MM.1S (cell line): ENCODE measurements around the gene UPK2.
"Not testable (repeated sequence)": the region's sequence is repeated elsewhere in the genome, so short reads cannot be mapped to it uniquely, and the experiment has no call there.

ENCODE experiments used
- DNase-seq: peaks from one replicate; pipeline ENCODE4 v3.0.0-alpha.2; 2015
- H2AFZ ChIP-seq: fragments of 300-600 bp; sonication (generic); 2 replicates; pipeline ENCODE4 v1.6.0; 2016; ENCODE audit warnings: antibody characterized with exemption, low read length
- H3F3A ChIP-seq: fragments of 300-600 bp; sonication (generic); 2 replicates; pipeline ENCODE4 v1.6.1; 2016; ENCODE audit warnings: mild to moderate bottlenecking, antibody characterized with exemption, low read length, moderate library complexity, mixed read lengths; ENCODE audit not compliant: insufficient read depth
- H3K27ac ChIP-seq: fragments of 300-600 bp; sonication (generic); 2 replicates; pipeline ENCODE4 v1.5.1; 2016; ENCODE audit warnings: mild to moderate bottlenecking, low read length
- H3K27me3 ChIP-seq: fragments of 300-600 bp; sonication (generic); replicated peaks from 2 replicates; pipeline ENCODE4 v1.6.0; 2016; ENCODE audit warnings: low read length; ENCODE audit not compliant: insufficient read depth
- H3K36me3 ChIP-seq: fragments of 300-600 bp; sonication (generic); replicated peaks from 2 replicates; pipeline ENCODE4 v1.6.1; 2016; ENCODE audit warnings: mild to moderate bottlenecking, low read length, mixed read lengths; ENCODE audit not compliant: insufficient read depth
- H3K4me1 ChIP-seq: fragments of 300-600 bp; sonication (generic); 2 replicates; pipeline ENCODE4 v1.6.1; 2016; ENCODE audit warnings: low read length, mixed read lengths
- H3K4me2 ChIP-seq: fragments of 300-600 bp; sonication (generic); 2 replicates; pipeline ENCODE4 v1.6.0; 2016; ENCODE audit warnings: low read depth, low read length
- H3K4me3 ChIP-seq: fragments of 300-600 bp; sonication (generic); 2 replicates; pipeline ENCODE4 v1.5.1; 2016; ENCODE audit warnings: low read length, mixed read lengths
- H3K79me2 ChIP-seq: fragments of 300-600 bp; sonication (generic); 2 replicates; pipeline ENCODE4 v1.6.1; 2016; ENCODE audit warnings: mixed run types, low read length, mixed read lengths
- H3K9ac ChIP-seq: fragments of 300-600 bp; sonication (generic); 2 replicates; pipeline ENCODE4 v1.6.1; 2016; ENCODE audit warnings: low read length, mixed read lengths
- H3K9me2 ChIP-seq: fragments of 300-600 bp; sonication (generic); replicated peaks from 2 replicates; pipeline ENCODE4 v1.6.1; 2016; ENCODE audit warnings: mild to moderate bottlenecking, low read length, mixed read lengths; ENCODE audit not compliant: insufficient read depth
- H3K9me3 ChIP-seq: fragments of 300-600 bp; sonication (generic); replicated peaks from 2 replicates; pipeline ENCODE4 v1.6.1; 2016; ENCODE audit warnings: mild to moderate bottlenecking, low read length, mixed read lengths; ENCODE audit not compliant: insufficient read depth
- H4K20me1 ChIP-seq: fragments of 300-600 bp; sonication (generic); 2 replicates; pipeline ENCODE4 v1.6.1; 2016; ENCODE audit warnings: mild to moderate bottlenecking, low read length, moderate library complexity, mixed read lengths; ENCODE audit not compliant: insufficient read depth
- EZH2 ChIP-seq: fragments of 300-600 bp; sonication (generic); optimal IDR thresholded peaks from 2 replicates; pipeline ENCODE3; 2017; ENCODE audit warnings: low read depth, mild to moderate bottlenecking, antibody characterized with exemption, low read length, mixed read lengths
- EZH2phosphoT487 ChIP-seq: fragments of 300-600 bp; sonication (generic); IDR thresholded peaks from 2 replicates; pipeline ENCODE4 v1.6.1; 2018; ENCODE audit warnings: antibody characterized with exemption, low read length
- TF ChIP-seq, protein P1 (sequence below): fragments of 300-600 bp; sonication (generic); IDR thresholded peaks from 2 replicates; pipeline ENCODE4 v1.5.1; 2016; ENCODE audit warnings: antibody characterized with exemption, low read length, mixed read lengths

Gene UPK2

DNA sequence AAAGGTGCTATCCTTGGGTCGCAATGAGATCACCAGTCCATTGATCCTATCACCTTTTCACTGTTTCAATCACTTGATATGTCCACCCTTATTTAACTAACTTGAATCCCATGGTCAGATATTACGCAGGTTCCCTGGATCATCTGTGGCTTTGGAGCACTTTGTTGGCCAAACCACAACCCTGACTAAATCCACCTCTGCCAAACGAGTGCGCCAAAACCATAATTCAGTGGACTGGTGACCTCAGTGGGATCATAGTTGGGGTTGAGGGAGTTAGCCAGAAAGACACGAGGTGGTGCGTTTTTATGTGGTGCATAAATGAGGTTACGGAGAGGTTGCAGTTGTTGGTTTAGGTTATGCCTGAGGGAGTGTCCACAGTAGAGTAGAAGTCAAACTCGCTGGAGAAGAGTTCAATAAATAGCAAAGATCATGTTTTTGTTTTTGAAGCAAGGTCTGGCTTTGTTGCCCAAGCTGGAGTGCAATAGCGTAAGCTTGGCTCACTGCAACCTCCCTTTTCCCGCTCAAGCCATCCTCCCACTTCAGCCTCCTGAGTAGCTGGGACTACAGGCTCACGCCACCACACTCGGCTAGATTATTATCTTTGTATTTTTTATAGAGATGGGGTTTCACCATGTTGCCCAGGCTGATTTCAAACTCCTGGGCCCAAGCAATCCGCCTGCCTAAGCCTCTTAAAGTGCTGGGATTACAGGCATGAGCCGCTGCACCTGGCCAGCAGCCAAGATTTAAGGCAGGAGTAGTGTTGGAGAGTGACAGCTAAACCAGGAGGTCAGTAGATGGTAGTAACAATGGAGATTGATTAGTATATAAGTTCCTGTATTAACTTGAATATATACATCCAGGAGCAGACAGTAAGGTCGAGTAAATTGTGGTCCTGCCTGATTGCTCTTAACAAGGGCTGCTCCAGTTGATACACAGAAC, 19.9 kb downstream of the UPK2 start:
- H3K4me1 ChIP-seq, result no peaks in the 10 kb centered on the region
- no peak overlapping the region for H3K4me2 ChIP-seq
- no peaks in the 10 kb centered on the region for H3K9me3 ChIP-seq
- no peak for DNase-seq
- no peaks in the 10 kb centered on the region for H3F3A ChIP-seq
- H3K27me3 ChIP-seq, result no peaks in the 10 kb centered on the region
- no peaks in the 10 kb centered on the region for H4K20me1 ChIP-seq
- no peaks in the 10 kb centered on the region for H3K79me2 ChIP-seq
- TF ChIP-seq EZH2, result no peak
- TF ChIP-seq EZH2phosphoT487, result no peak
- TF ChIP-seq, protein P1, sequence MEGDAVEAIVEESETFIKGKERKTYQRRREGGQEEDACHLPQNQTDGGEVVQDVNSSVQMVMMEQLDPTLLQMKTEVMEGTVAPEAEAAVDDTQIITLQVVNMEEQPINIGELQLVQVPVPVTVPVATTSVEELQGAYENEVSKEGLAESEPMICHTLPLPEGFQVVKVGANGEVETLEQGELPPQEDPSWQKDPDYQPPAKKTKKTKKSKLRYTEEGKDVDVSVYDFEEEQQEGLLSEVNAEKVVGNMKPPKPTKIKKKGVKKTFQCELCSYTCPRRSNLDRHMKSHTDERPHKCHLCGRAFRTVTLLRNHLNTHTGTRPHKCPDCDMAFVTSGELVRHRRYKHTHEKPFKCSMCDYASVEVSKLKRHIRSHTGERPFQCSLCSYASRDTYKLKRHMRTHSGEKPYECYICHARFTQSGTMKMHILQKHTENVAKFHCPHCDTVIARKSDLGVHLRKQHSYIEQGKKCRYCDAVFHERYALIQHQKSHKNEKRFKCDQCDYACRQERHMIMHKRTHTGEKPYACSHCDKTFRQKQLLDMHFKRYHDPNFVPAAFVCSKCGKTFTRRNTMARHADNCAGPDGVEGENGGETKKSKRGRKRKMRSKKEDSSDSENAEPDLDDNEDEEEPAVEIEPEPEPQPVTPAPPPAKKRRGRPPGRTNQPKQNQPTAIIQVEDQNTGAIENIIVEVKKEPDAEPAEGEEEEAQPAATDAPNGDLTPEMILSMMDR, result no peak
- H3K9ac ChIP-seq, result no peak overlapping the region
- no peak overlapping the region for H3K27ac ChIP-seq
- H3K4me3 ChIP-seq, result no peak overlapping the region
- no peaks in the 10 kb centered on the region for H3K9me2 ChIP-seq
- no peaks in the 10 kb centered on the region for H3K36me3 ChIP-seq
- H2AFZ ChIP-seq, result no peak overlapping the region

DNA sequence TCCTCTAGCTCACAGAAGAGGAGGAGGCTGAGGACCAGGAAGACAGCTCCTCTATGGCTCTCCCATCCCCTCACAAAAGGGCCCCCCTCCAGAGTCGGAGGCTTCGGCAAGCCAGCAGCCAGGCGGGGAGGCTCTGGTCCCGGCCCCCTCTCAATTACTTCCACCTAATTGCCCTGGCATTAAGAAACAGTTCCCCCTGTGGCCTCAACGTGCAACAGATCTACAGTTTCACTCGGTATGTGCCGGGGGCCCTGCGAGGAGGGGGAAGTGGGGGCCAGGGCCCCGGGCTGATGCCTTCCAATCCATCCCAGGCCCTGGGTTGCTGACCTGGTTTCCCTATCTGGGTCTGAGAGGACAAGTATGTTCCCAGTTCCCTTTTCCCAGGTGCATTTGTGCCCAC, 23.3 kb downstream of the UPK2 start:
- Histone ChIP-seq H3K27me3 (no peaks in the 10 kb centered on the region), H2AFZ (no peak overlapping the region), H3K9me3 (no peaks in the 10 kb centered on the region), H3K9ac (no peak overlapping the region), H3K4me3 (no peak overlapping the region), H3K4me1 (no peaks in the 10 kb centered on the region), H3K9me2 (no peaks in the 10 kb centered on the region), H3K79me2 (no peaks in the 10 kb centered on the region), H4K20me1 (no peaks in the 10 kb centered on the region), H3K27ac (no peak overlapping the region), H3K4me2 (no peak overlapping the region), H3F3A (no peaks in the 10 kb centered on the region), H3K36me3 (no peaks in the 10 kb centered on the region)
- TF ChIP-seq EZH2 (no peak), EZH2phosphoT487 (no peak)
- TF ChIP-seq, protein P1, result no peak
- DNase-seq, result no peak

GRCh38 chr11:118980191-118980881, 24.2 kb downstream of the UPK2 start:
- no peak for TF ChIP-seq EZH2phosphoT487
- no peak for TF ChIP-seq EZH2
- TF ChIP-seq, protein P1, result no peak
- Histone ChIP-seq H3K9ac (no peak overlapping the region), H3K4me2 (no peak overlapping the region), H3K27me3 (no peaks in the 10 kb centered on the region), H3K36me3 (no peaks in the 10 kb centered on the region), H4K20me1 (no peaks in the 10 kb centered on the region), H3K4me3 (no peak overlapping the region), H3K9me2 (no peaks in the 10 kb centered on the region), H3K79me2 (no peaks in the 10 kb centered on the region), H3K4me1 (no peaks in the 10 kb centered on the region), H3F3A (no peaks in the 10 kb centered on the region), H2AFZ (no peak overlapping the region), H3K9me3 (no peaks in the 10 kb centered on the region), H3K27ac (no peak overlapping the region)
- DNase-seq, result no peak

- H3K27me3 ChIP-seq, H3K4me1 ChIP-seq, H3K4me3 ChIP-seq, H3K9ac ChIP-seq, H3K79me2 ChIP-seq, H3K9me3 ChIP-seq, H2AFZ ChIP-seq, H3F3A ChIP-seq, H3K36me3 ChIP-seq, DNase-seq, H3K4me2 ChIP-seq, H4K20me1 ChIP-seq, H3K27ac ChIP-seq, H3K9me2 ChIP-seq: not testable (repeated sequence)
Measured at GRCh38 chr11:118984337-118984736, 28.2 kb downstream of the UPK2 start.
